ENCODE data around the gene MMP20.
"Not testable (repeated sequence)": the region's sequence is repeated elsewhere in the genome, so short reads cannot be mapped to it uniquely, and the experiment has no call there.

Gene MMP20, protein sequence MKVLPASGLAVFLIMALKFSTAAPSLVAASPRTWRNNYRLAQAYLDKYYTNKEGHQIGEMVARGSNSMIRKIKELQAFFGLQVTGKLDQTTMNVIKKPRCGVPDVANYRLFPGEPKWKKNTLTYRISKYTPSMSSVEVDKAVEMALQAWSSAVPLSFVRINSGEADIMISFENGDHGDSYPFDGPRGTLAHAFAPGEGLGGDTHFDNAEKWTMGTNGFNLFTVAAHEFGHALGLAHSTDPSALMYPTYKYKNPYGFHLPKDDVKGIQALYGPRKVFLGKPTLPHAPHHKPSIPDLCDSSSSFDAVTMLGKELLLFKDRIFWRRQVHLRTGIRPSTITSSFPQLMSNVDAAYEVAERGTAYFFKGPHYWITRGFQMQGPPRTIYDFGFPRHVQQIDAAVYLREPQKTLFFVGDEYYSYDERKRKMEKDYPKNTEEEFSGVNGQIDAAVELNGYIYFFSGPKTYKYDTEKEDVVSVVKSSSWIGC

DNA sequence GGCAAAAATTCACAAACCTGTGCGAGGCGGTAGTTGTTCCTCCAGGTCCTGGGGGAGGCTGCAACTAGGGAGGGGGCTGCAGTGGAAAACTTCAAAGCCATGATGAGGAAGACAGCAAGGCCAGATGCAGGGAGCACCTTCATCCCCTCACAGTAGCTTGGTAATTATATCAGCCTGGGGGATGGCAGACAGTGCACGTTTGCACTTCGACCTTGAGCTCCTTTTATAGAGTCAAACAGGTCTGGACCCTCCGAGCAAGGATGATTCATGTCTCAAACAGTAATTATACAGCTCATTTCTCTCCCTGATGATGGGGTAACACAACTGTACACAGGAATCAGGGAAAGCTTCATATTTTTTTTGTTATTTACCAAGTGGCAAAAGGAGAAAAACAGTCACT lies at the start of gene MMP20:
Gene MMP20, minus strand, starts transcription at position 156 of the 400 bp plus-strand sequence. Its CDS starts 13 bp downstream, at position 143.
- no peak for DNase-seq (ENCODE audit: low read depth in 3 of 3, low spot score in 1 of 3)

DNA sequence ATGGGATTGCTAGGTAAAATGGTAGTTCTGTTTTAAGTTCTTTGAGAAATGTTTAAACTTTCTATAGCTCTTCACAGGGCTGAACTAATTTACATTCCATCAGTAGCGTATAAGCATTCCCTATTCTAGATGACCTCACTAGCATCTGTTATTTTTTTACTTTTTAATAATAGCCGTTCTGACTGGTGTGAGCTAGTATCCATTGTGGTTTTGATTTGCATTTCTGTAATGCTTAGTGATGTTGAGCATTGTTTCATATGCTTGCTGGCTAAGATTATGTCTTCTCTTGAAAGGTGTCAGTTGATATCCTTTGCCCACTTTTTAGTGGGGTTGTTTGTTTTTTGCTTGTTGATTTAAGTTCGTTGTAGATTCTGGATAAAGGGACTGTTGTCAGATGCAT lies 44.5 kb upstream of the MMP20 start:
- DNase-seq (ENCODE audit: low read depth in 3 of 3, low spot score in 1 of 3) = no peak

DNA sequence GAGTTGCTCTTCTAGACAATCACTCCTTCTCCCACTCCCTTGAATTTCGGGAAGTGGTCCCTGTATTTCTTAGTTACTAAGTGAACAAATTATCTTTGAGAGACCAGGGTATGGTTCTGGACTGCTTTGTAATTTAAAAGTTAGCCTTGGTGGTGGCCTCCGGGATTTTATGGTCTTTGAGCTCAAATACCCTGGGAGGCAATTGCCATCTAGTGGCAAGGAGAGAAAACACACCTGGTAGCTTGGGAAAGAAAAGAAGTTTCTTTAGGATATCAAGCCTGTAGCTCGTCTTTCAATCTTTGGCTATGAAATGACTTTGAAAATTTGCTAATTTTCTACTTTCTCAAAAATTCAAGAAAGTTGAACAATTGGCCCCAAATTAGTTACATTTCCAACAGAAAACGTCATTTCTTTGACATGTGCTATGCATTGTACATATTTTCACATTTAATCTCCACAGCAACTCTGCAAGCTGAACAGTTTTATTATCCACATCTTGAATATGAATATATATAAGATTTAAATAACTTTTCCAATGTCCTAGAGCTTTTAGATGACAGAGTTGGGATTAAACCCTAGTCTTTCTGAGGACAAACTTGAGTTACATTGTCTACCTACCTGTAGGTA lies 41.3 kb upstream of the MMP20 start:
- DNase-seq (ENCODE audit: low read depth in 3 of 3, low spot score in 1 of 3) = no peak

DNA sequence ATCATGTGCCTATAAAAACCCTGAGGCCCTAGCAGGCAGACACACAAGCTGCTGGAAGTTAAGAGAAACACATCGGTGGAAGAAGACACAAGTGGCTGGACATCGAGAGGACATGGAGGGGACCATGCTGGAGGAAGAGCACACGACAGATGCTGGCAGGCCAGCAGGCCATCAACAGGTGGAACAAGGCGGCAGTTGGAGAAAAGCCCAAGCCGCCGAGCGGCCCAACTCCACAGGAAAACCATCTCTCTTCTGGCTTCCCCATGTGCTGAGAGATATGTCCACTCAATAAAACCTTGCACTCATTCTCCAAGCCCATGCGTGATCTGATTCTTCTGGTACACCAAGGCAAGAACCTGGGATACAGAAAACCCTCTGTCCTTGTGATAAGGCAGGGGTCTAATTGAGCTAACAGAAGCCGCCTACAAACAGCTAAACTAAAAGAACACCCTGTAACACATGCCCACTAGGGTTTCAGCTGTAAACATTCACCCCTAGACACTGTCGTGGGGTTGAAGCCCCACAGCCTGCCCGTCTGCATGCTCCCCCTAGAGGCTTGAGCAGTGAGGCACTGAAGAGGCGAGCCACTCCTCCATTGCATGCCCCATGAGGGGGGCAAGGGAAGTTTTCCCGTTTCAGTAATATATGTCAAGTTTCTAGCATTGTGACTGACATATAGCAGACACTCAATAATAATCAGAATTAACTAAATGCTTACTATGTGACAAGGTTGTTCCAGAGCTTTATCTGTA lies 39.0 kb upstream of the MMP20 start:
- DNase-seq (ENCODE audit: low read depth in 3 of 3, low spot score in 1 of 3) = no peak

DNA sequence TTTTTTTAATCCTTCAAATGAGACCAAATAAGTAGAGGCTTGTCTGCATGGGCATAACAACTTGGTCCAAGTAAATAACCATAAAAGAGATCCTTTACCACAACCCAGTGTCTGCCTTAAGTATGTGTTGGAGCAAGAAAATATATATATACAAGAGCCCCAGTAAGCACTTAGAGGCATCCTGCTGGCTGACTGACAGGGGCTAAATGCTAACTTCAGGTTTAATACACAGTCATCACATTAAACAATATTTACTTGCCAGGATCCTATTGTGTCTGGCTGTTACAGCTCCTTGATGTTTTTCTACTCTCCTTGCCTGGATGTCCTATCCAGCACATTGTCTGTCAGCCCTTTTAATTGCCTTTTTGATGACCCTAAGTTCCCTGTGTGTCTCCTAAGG lies 37.5 kb upstream of the MMP20 start:
- no peak for DNase-seq (ENCODE audit: low read depth in 3 of 3, low spot score in 1 of 3)

DNA sequence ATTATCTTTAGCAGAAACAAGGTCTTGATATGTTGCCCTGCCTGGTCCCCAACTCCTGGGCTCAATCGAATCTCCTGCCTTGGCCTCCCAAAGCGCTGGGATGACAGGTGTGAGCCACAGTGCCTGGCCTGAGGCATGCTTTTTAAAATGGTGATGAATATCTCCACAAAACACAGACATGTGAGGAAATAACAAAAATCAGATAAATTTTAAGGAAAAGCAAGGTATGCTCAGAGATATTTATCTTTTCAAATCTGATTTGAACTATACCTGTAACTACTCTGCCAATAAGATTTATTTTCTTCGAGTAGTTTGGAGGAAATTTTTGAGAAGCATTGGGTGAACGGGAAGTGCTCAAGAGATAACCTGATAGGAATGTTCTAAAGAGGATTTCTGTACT lies 35.9 kb upstream of the MMP20 start:
- DNase-seq (ENCODE audit: low read depth in 3 of 3, low spot score in 1 of 3) = no peak

DNA sequence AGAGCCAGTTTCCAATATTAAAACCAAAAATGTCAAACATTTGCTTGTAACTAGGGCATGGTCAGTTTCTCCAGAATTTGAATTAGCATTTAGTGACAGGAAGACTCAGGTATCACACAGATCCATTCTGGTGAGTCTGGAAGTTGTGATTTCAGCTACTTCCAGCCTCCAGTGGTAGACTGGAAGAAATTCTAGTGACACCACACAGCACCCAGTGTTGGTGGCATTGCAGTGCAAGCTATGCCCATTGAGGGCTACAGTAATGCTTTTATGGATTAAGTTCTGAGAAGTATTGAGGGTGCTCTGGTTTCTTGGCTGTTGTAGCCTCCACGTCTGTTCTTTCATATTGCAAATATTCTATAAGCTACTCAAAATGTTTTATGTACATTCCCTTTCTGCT lies 31.4 kb upstream of the MMP20 start:
- DNase-seq (ENCODE audit: low read depth in 3 of 3, low spot score in 1 of 3) = no peak

DNA sequence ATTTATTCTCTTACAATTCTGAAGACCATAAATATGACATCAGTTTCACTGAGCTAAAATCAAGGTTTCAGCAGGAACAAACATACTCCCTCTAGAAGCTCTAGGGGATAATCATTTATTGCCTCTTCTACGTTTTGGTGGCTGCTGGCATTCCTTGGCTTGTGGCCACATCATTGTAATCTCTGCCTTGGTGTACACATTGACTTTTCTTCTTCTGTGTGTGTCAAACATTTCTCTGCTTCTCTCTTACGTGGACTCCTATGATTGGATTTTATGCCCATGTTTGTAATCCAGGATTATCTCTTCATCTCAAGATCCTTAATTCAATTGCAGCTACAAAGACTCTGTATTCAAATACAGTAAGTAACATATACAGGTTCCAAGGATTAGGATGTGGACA lies 30.4 kb upstream of the MMP20 start:
- DNase-seq (ENCODE audit: low read depth in 3 of 3, low spot score in 1 of 3) = no peak

DNA sequence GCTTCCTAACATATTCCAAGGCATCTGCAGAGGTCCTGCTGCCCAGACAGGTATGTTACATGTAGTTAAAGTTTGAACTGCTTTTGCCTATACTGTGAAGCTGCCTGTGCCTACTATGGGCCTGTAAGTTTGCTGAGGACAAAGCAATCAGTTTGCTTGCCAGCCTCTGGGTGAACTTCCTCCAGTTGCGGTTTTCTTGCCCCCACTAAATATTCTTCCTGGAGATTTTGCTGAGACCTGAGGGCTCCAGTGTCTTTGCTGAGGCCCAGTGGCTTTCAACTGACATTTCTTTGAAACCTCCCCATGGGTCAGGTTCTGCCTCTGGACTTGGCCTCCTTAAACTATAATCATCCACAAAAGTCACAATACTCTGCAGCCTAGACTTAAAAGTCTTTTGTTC lies 29.6 kb upstream of the MMP20 start:
- no peak for DNase-seq (ENCODE audit: low read depth in 3 of 3, low spot score in 1 of 3)

DNA sequence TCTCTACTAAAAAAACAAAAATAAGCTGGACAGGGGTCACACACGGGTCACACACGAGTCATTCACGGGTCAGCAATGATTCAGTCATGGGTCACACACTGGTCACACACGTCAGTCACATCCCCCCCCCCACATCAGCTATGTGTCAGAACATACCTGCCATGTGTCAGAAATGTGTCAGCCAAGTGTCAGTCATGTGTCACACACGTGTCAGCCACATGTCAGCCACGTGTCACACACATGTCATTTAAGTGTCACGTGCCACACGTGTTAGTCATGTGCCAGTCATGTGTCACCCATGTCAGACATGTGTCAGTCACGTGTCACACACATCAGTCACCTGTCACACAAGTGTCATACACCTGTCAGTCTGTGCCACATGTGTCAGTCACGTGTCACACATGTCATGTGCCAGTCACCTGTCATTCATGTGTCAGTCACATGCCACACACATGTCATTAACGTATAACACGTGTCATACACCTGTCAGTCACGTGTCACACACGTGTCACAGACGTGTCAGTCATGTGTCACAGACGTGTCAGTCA lies 28.7 kb upstream of the MMP20 start:
- no peak for DNase-seq (ENCODE audit: low read depth in 3 of 3, low spot score in 1 of 3)

DNA sequence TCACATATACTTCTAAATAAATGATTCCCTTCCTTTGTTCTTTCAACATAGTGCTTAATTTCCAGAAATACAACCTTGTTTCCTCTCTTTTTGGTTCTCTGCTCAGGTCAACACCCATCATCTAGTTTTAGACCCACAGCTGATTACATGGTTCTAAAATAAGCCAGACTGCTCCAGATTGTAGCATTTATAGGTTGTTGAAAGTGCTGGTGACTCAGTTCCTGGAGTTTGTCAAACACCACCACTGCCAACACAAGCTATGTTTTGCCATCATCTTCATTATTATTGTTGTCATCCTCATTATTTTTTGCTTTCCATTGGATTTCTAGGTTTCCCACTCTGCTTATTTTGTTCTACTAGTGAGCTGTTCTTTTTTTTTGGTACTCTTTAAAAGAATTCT lies 22.3 kb upstream of the MMP20 start:
- no peak for DNase-seq (ENCODE audit: low read depth in 3 of 3, low spot score in 1 of 3)

DNA sequence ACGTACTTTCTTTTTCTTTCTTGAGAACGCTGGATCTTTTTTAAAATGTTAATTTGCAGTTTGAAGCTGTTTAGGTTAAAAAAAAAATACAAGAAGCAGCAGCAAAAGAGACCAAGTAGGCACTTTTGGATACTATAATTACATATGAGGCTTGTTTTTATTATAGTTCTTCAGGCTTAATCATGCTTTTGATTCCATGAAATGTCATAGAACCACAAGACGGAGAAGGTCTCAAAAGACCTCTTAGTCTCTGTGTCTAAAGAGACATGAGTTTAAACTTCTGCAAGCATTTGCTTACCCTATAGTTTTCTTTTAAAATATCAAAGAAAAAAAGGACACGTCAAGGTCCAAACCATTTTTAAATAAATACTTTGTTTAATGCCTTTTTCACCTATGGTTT lies 18.8 kb upstream of the MMP20 start:
- DNase-seq (ENCODE audit: low read depth in 3 of 3, low spot score in 1 of 3) = no peak

DNA sequence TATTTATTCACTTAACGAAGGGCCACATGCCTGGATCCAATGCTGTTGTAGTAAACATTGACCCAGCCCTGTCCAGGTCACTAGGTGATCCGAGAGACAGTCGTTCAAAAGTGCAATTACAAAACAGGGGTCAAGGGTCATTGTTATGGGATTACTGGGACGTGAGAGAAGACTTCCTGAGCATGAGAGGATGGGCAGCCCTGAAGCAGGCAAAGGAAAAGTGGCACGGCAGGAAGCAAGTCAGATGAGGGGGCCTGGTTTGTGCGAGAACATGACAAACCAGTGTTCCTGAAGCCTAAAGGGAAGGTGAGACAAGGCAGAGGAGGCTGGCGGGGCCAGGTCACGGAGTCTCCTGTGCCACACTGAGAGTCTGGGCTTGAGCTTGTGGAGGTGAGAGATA lies 15.8 kb upstream of the MMP20 start:
- no peak for DNase-seq (ENCODE audit: low read depth in 3 of 3, low spot score in 1 of 3)

DNA sequence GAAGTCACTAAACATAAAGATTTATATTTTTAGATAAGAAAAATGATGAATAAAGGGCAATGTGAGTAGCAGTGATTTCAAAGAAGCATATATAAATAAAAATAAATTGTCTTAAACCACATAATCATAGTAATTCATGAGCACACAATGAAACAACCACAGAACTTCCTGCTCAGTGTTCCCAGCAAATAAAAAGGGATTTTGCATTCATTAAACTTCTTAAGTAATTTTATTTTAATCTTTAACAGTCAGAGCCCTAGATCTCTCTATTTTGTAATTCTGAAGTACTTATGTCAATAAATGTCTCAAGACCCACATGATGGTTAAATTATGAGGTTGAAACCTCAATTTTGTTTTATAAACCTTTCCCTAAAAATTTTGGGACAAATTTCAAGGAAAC lies 14.5 kb upstream of the MMP20 start:
- no peak for DNase-seq (ENCODE audit: low read depth in 3 of 3, low spot score in 1 of 3)

DNA sequence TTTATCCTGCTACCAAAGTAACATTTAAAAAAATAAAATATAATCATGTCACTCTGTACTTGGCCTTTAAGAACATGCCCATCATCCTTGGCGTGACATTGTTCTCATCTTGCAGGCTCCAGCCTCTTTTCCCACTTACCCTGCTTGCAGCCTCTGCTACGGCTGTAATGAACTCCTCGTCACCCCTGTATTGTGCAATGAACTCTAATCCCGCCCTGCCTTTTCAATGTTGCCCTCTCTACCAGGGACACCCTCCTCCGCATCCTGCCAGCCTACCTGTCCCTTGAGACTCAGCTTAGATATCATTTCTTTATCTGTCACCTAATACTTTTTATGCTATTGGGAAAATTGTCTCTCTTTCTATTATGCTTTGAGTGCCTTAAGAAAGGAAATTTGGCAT lies 12.6 kb upstream of the MMP20 start:
- no peak for DNase-seq (ENCODE audit: low read depth in 3 of 3, low spot score in 1 of 3)

DNA sequence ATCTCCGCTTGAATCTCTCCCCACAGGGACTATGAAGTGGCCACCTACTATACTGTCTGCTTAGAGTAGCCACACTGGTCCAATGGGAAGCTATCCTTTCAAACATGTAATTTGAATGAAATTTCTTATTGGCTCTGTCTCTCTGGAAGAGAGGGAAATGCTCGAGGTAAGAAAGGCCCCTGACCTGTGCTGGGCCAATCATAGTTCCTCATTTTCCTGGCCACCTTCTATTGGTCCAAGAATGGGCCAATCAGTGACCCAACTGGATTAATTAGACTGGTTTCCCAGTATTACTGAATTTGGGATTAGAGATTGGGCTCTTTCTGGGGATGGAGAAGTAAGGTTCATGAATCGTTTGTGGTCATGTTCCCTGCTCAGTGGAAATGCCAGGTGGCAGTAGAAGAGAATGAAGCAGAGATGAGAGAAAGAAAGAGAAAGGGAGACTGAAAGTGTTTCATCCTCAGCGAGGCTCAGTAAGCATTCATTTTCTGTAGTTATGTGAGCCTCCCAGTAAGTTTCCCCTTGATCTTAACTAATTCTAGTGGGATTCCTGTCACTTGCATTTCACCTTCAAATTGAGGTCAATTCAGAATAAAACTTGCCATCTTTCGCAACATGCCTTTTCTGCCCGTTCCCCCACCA lies 8.4 kb upstream of the MMP20 start:
- DNase-seq (ENCODE audit: low read depth in 3 of 3, low spot score in 1 of 3) = no peak

DNA sequence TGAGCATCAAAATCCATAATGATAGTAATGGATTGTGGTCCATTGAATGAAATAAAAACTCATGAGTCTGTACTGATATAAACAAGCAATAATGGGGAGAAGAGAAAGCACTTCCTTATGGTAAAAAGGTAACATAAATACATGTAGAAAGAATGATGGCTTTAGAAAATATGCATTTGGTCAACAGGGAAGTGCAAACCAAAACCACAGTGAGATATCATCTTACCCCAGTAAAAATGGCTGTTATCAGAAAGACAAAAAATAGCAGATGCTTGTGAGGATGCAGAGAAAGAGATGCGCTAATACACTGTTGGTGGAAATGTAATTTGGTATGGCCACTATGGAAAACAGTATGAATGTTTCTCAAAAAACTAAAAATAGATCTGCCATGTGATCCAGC lies 6.9 kb upstream of the MMP20 start:
- no peak for DNase-seq (ENCODE audit: low read depth in 3 of 3, low spot score in 1 of 3)

DNA sequence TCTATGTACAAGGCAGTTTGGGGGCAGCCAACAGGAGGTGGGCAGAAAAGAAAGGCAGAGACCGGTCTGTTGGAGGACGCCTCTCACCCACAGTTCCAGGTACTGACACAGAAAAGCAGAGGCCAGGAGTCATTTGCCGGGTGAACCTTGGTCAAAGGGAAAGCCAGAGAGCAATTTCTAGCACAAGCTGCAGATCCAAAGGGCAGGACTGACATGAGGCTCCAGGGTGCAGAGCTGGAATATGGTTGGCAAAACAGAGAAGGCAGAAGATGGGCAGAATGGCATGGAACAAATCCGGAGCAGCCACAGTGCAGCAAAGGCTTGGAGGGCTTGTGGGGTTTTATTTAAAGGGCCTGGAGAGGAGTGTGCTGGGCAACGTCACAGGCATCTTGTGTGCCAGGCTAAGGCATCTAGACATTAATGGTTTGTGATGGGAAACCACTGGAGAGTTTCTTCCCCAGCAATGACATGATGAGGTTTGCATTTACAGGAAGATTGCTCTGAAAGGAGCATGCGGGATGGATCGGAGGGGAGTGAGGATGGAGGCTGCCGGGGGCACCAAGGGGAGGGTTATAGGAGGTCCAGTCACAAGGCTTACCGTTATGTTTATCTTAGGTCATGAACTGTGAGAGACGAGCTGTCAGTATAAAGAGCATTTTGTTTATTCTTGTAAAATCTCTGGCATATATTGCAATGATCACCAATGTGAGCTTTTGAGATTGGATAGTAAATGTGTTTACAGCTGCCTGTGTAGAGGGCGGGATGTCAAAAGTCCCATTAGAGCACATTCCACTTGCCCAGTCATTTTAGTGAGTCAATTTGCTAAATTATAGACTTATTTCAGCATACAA lies 5.7 kb upstream of the MMP20 start:
- DNase-seq (ENCODE audit: low read depth in 3 of 3, low spot score in 1 of 3) = no peak

DNA sequence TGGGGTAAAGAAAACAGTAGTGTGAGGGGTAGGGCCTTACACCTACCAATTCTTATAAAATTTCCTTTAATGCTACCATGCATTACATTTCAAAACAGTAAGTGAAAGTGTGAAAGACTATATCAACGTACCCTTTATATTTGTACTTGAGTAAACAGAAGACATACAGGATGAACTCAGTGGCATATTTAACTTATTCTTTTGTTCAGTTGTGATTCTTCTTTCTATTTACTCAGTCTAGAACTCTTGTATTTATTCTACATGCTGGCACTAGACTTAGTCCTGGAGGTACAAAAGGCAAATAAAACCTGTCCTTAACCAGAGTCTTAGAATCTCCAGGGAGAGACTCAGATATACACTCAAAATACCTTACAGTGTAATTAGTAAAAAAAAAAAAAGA lies 4.8 kb upstream of the MMP20 start:
- not testable (repeated sequence) for DNase-seq (ENCODE audit: low read depth in 3 of 3, low spot score in 1 of 3)

DNA sequence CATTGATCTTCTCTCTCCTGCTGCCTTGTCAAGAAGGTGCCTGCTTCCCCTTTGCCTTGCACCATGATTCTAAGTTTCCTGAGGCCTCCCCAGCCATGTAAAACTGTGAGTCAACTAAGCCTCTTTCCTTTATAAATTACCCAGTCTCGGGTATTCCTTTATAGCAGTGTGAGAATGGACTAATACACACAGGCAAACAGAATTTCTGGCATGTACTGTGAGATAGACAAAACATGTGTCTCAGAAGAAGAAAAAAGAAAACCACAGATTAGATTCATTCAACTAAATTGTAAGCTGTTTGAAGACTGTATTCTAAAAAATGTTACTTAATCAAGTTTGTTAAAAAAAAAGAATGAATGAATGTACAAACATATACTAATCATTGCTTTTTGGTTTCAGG lies 1.5 kb upstream of the MMP20 start:
- DNase-seq (ENCODE audit: low read depth in 3 of 3, low spot score in 1 of 3) = no peak

All from stimulated activated CD4-positive, alpha-beta T cell treated with anti-CD3 and anti-CD28 coated beads, TNF-alpha, amount 100 ng/mL, for 1 hour (primary cell).